Measurements from ENCODE around the gene ETNK1.
"Not testable (repeated sequence)": the region's sequence is repeated elsewhere in the genome, so short reads cannot be mapped to it uniquely, and the experiment has no call there.

Gene ETNK1

DNA sequence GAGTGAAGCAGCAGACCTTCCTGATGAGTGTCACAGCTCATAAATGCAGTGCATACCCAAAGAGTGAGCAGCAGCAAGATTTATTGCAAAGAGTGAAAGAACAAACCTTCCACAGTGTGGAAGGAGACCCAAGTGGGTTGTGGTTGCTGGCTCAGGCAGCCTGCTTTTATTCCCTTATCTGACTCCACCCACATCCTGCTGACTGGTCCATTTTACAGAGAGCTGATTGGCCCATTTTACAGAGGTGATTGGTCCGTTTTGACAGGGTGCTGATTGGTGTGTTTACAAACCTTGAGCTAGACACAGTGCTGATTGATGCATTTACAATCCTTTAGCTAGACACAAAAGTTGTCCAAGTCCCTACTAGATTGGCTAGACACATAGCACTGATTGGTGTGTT, 67.5 kb downstream of the ETNK1 start:
- not testable (repeated sequence) for DNase-seq

DNA sequence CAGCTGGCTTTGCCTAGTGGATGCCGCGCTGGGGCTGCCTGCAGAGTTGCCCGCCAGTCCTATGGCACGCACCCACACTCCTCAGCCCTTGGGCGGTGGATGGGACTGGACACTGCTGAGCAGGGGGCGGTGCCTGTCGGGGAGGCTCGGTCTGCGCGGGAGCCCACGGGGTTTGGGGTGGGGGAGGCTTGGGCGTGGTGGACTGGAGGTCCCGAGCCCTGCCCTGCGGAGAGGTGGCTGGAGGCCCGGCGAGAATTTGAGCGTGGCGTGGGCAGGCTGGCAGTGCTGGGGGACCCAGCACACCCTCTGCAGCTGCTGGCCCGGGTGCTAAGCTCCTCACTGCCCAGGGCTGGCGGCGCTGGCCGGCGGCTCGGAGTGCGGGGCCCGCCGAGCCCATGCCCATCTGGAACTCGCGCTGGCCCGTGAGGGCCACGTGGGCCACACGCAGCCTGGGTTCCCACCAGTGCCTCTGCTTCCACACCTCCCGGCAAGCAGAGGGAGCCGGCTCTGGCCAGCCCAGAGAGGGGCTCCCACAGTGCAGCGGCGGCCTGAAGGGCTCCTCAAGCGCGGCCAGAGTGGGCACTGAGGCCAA, 68.1 kb downstream of the ETNK1 start:
- no peak for DNase-seq

DNA sequence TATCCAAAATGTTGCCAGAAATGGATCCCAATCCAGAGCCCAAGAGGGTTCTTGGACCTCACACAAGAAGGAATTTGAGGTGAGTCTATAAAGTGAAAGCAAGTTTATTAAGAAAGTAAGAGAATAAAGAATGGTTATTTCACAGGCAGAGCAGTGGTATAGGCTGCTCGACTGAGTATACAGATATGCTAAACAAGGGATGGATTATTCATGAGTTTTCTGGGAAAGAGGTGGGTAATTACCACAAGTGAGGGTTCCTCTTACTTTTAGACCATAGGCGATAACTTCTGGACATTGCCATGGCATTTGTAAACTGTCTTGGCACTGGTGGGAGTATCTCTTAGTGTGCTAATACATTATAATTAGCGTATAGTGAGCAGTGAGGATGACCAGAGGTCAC, 73.6 kb downstream of the ETNK1 start:
- no peak for DNase-seq

DNA sequence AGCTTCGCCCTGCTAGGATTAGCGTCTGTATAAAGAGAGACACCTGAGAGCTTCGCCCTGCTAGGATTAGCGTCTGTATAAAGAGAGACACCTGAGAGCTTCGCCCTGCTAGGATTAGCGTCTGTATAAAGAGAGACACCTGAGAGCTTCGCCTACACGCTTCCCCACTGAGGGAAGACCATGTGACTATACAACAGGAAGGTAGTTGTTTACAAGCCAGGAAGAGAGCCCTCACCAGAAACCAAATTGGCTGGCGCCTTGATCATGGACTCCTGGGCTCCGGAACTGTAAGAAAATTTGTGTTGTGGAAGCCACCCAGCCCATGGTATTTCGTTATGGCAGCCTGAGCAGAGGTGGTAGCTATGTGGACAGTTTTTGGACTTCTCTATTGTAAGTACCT, 74.7 kb downstream of the ETNK1 start:
- peak; percentile 12 for DNase-seq

DNA sequence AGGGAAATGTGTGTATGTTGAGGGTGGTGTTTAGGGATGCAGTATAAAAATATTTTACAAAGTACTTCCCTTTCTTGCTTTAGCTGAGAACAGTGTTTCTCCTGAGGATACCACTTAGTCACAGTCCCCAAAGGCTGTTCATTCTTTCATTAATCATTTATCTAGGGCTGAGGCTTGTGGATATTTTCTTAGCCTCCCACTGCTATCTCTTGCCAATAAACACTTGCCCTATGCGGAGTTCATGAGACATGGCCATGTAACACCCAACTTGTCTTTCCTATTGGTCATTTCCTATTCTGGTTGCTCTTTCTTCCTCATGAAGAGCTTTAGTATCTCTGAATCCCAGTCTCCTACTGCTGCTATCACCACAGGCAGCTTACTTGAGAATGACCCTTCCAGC, 75.1 kb downstream of the ETNK1 start:
- DNase-seq = no peak

DNA sequence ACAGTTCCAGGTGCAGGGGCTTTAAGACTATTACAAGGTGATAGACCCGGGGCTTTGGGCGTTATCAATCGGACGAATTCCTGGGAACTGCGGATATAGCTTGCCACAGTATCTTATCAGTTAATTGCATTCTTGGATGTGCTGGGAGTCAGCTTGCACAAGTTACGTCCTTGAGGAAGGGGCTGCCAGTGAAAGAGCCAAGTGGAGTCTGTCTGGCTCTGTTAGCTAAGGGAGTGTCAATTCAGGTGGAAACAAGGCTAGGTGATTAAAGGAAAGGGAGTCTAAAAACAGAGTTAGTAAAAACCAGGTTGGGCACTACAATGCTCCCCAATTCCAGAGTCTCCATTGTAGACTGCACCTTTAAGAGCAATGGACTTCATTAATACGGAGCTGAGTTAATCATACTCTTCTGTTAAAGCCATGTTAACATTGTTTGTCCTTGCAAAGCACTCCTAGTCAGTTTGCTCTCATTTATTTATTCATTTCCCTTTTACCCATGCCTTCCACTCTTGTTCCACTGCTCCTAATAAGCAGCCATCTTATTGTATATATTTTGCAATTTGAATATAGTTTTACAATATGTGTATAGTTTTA, 76.3 kb downstream of the ETNK1 start:
- not testable (repeated sequence) for DNase-seq

DNA sequence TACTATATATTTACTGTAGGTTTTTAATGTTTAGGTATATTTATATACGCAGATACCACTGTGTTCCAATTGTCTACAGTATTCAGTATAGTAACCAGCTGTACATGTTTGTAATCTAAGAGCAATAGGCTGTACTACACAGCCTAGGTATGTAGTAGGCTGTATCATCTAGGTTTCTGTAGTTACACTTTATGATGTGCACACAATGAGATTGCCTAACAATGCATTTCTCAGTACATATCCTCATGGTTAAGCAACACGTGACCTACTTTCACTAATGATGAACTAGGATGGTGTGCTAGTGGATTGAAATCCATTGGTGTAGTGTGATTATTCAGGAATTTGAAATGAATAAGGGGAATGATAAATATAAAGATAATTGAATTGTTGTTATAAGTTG, 77.7 kb downstream of the ETNK1 start:
- DNase-seq = no peak

DNA sequence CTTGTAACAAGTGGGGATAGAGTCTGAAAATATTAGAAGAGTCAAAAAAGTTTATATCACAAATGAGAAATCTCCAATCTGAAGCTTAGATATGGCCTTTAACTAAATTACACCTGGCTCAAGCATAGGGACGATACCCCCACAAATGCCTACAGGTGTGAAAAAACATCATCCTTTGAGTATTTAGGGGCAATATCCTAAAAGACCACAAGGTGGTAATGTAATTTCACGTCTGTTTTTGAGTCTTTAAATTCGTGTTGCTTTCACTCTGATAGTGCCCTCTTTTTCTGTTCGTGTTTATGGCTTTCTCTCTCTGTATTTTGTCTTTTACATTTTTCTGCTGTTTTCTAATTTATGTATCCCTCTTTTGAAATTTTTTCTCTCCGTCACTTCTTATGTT, 84.3 kb downstream of the ETNK1 start:
- peak; percentile 32 for DNase-seq

DNA sequence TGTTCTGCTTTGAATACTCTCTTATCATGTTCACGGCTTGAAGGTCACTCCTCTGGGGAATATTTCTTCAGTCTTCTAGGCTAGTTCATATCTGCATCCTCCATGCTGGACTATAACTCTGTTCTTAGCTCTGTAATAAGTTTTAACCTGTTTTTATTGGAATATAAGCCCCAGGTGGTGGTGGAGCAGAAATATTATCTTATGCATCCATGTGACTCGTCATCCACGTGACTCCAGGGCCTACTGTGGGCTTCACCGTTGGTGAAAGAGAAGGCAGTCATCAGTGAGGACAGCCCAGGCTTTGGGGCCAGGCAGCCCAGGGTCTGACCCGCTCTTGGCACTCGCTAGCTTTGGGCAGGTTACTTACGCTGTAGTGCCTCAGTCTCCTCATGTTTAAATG, 87.1 kb downstream of the ETNK1 start:
- DNase-seq = no peak

DNA sequence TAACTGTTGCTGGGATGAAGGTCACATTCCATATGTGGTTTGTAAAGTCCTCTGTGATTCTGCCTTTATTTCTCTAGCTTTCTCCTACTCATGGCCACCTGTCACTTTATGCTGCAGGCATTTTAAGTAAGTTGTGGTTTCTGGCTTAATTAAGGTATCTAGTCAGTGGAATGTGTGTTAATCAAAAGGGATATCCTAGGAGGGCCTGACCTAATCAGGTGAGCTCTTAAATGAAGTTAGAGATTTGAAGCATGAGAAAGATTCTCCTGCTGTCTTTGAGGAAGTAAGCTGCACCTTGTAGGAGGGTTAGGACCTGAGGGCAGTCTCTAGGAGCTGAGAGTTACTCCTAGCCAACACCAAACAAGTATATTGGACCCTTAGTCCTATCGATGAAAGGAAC, 90.3 kb downstream of the ETNK1 start:
- DNase-seq = no peak

DNA sequence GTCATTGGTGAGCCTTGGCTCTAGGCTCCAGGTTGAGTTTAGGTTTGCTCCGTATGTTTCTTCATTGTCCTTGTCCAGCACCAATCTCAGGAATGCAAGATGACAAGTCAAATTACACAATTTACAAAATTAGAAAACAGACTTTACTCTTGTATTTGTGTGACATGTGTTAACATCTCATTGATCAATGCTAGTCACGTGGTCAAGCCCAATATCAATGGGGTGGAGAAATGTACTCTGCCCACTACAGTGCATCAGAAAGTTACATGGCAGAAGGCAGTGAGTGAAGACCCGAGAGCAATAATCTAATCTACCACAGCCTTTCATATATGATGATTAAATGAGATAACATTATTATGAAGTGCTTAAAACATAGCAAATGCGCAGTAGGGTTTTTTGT, 94.8 kb downstream of the ETNK1 start:
- DNase-seq = no peak

DNA sequence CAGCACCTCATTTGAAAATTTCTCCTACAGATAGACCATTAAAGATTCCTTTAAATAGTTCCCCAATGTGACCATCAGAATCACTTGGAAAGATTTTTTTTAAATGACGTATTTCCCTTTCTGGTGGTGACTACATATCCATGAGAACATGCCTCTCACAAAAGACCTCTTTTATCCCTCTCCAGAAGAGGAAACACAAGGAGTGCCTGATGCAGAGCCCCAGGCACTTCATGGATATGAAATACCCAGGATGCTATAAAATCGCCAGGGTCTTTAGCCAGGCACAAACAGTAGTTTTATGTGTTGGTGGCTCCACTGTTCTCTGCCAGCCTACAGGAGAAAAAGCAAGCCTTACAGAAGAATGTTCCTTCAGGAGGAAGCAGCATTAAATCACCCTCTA, 97.1 kb downstream of the ETNK1 start:
- no peak for DNase-seq

DNA sequence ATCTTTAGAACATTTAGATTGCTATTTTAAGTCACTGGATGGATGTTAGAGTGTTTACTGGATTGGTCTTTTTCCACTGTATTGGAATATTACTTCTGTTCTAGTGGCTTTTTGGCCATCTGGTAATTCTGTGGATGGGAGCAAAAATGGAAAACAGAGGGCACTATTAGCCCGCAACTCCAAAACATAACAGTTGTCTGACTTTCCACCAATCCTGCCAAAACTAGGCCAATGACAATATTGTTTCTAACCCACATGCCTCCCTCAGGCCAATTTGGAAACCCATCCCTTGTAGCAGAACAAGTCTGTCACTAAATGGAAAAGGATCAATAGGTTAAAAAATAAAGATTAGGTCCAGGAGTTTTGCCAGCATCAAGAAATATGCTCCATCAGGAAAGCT, 97.8 kb downstream of the ETNK1 start:
- DNase-seq = no peak

DNA sequence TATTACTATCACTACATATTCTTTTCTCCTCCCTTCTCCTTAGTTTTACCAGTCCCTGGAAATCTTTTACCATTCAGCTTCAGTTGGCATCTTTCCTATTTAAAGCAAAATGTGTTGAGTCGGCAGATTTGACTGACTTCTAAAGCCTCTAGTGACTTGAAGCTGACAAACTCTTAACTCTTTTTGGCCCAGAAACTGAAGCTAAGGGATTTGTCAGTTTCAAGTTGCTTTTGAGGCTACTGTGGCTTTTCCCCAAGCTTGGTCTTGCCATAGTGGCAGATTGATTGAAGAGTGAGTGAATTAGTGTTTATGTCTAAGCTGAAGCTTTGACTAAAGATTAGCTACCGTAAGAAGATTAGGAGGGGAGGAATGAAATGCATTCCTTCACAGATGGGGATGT, 104.0 kb downstream of the ETNK1 start:
- DNase-seq = no peak

DNA sequence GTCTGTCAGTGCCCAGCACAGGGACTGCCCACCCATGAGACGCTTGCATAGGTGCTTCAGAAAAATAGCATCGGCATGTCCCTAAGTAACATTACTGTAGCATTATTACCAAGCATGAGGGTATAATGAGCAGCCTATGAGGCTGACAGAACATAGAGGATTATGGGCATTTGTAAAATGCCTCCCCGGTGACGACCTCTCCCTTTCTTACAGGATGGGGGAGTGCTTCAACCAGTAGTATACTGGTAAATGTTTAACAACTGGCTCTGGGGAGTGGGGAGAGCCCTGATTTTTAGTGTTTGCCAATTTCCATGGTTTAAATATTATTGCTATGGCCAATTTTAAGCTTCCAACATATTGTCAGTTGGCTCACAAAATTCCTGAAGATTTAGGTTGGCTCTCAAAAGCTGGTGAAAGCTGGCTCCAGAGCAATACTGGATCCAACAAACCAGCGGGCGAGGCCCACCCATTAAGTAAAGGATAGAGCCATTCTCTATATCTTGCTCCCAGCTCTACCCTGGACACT, 104.5 kb downstream of the ETNK1 start:
- no peak for DNase-seq

DNA sequence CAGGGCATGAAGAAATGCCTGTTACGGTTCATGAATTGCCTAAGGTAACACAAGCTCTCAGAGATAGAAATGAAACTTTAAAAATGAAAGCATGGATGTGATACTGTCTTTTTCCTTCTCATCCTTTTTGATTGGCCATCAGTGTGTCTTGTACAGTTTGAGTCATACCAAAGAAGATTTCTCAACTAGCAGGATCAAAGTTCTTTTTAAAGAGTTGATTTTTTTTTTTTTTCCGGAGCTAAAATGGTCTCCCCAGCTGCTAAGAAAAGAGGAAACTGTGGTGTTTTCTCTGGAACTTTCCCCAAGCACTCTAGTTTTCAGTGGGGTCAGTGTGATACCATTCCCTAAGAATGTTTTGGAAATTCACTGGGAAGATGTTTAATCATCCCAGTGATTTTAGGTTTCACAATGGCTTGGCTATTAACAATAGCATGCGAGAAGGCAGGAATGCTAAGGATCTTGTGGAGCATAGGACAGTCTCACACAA, 105.0 kb downstream of the ETNK1 start:
- DNase-seq = no peak

DNA sequence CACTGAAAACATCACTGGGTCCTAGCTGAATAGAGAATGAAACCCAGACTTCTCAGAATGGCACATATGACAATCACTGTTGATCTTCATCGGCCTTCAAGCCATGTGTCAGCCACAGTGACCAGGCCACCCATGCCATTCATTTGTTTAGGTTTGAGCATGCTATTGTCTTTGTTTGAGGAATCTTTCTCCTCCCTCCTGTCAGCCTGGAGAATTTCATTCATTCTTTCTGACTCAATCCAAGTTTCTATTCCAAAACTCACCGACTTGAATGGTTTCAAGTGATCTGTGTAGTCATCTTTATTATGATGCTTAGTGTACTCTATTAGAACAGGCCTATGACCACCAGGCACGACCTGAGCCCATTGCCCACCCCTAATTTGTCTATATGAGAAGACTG, 106.3 kb downstream of the ETNK1 start:
- DNase-seq = no peak

DNA sequence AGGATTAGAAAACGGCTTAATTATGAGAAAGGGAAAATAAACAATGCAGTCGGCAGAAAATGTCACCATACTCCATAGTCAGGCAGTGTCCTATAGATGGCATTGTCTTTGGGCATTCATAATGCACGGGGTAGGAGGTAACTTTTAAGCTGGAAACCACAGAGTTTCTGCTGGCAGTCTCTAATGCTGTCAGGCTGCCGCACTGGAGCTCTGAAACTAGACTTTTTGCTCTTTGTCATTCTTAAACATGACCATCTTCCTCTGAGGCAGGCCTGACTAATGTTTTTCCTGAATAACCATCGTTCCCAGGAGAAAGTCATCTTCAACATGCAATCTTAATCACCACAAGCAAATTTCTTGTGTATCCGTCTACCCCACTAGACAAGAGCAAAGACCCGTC, 108.8 kb downstream of the ETNK1 start:
- DNase-seq = no peak

DNA sequence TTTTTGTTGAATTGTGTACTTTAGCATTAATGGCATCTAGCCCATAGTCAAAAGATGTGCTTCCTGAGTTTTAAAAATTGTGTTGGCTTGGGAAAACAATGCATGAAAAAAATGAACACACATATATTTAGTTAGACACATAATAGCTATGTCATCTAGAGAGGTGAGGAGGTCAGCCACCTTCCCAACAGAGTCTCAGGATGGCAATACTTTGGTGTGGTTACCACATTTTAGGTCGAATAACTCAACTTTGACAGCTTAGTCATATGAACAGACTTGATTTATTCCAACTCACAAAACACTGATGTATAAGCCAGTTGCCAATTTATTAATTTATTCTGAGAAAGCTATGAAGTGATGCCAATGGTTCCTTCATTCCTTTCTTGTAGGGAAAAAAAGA, 114.0 kb downstream of the ETNK1 start:
- DNase-seq = no peak

All from NCI-H2171 treated with DMSO at 0.1 percent for 48 hours (cell line).